ENCODE data around the gene CCDC117. TPM values are rescaled to one million over a fixed set of nuclear protein-coding genes. Genes with fewer than 3 reads are reported as not detected.
"Not testable (repeated sequence)": the region's sequence is repeated elsewhere in the genome, so short reads cannot be mapped to it uniquely, and the experiment has no call there.

The CCDC117 gene
- polyA plus RNA-seq, 3 donors from 2014 or later, result 13.7 to 21.4 (median 14.7) TPM

- H3K27me3 Mint-ChIP-seq (ENCODE audit: low read depth in 3 of 3), result peaks cover 15 to 30% (median 27%) of the 10 kb centered on the region in 3 donors
- H3K4me3 Mint-ChIP-seq, result peak within 1 kb of the TSS; percentile 90 to 99 (median 98)
- peak within 1 kb of the TSS; percentile 95 to 100 (median 100) for H3K27ac Mint-ChIP-seq
- peaks cover 53 to 59% of the 10 kb centered on the region in 2 donors for H3K4me1 Mint-ChIP-seq
- no peaks in the 10 kb centered on the region for H3K9me3 Mint-ChIP-seq
- H3K36me3 Mint-ChIP-seq, result peaks cover 25 to 40% (median 35%) of the 10 kb centered on the region in 3 donors
- peak; percentile 94 to 95 (median 94) for DNase-seq
Measured at GRCh38 chr22:28800308-28801041, 28.0 kb downstream of the CCDC117 start, which contains the start of gene XBP1. TSS of gene XBP1 (minus strand) at chr22:28800569.

- Mint-ChIP-seq H3K27ac (peak overlapping the region; percentile 94 to 100 (median 95)), H3K4me3 (peak overlapping the region; percentile 89 to 99 (median 96)), H3K27me3 (ENCODE audit: low read depth in 3 of 3) (peaks cover 15 to 29% (median 27%) of the 10 kb centered on the region in 3 donors), H3K36me3 (peaks cover 17 to 25% (median 25%) of the 10 kb centered on the region in 3 donors), H3K9me3 (no peaks in the 10 kb centered on the region), H3K4me1 (peaks cover 40 to 49% of the 10 kb centered on the region in 2 donors)
- no peak for DNase-seq
Measured at GRCh38 chr22:28801845-28802594, 29.5 kb downstream of the CCDC117 start.

DNA sequence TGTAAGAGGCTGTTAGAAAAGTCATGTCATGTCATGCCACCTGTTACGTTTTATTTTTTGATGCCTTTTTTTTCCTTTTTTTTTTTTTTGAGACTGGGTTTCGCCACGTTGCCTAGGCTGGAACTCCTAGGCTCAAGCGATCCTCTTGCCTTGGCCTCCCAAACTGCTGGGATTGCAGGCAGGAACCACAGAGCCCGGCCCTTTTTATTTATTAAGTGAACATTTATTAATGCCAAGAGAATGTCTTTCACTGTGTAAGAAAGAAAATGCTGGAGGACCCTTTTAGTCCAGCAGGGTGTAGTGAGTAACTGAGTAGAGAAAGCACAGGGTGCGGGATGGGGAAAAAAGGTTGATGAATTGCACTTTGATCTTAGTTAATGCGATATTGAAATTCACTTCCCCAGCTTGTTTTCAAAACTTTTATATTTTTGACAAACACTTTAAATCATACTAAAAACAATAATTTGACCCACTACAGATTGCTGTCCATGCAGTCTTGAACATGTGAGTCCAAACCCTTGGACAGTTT, 30.2 kb downstream of the CCDC117 start:
- H3K27me3 Mint-ChIP-seq (ENCODE audit: low read depth in 3 of 3), result peaks cover 15 to 29% (median 27%) of the 10 kb centered on the region in 3 donors
- no peak for DNase-seq
- peaks cover 37 to 46% of the 10 kb centered on the region in 2 donors for H3K4me1 Mint-ChIP-seq
- H3K27ac Mint-ChIP-seq, result peak overlapping the region; percentile 94 to 100 (median 95)
- H3K9me3 Mint-ChIP-seq, result no peaks in the 10 kb centered on the region
- H3K4me3 Mint-ChIP-seq, result peak overlapping the region; percentile 89 to 99 (median 96)
- H3K36me3 Mint-ChIP-seq, result peaks cover 15 to 24% (median 22%) of the 10 kb centered on the region in 3 donors

DNA sequence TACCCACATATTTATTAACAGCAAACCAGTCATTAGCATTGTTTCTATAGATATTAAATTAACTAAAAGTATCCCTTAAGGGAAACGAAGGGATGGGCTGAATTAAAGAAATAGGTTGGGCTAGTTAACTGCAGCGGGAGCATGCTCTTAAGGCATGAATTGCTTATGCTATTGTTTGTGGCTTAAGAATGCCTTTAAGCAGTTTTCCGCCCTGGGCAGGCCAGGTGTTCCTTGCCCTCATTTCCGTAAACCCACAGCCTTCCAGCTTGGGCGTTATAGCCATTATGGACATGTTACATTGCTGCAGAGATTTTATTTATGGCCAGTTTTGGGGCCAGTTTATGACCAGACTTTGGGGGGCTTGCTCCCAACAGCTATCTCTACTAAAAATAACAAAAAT, 32.9 kb downstream of the CCDC117 start:
- not testable (repeated sequence) for H3K9me3 Mint-ChIP-seq, DNase-seq, H3K4me3 Mint-ChIP-seq
- Mint-ChIP-seq H3K36me3 (peaks cover 6 to 13% (median 9%) of the 10 kb centered on the region in 3 donors), H3K4me1 (peaks cover 47 to 54% of the 10 kb centered on the region in 2 donors), H3K27me3 (ENCODE audit: low read depth in 3 of 3) (peaks cover 6 to 17% (median 15%) of the 10 kb centered on the region in 3 donors), H3K27ac (peak overlapping the region in 5 of 6 donors; percentile 17 to 72 (median 30))

- Mint-ChIP-seq H3K4me3 (peak overlapping the region; percentile 15 to 55 (median 33)), H3K27me3 (ENCODE audit: low read depth in 3 of 3) (peaks cover 0 to 13% (median 13%) of the 10 kb centered on the region in 3 donors), H3K4me1 (peaks cover 58 to 70% of the 10 kb centered on the region in 2 donors), H3K27ac (peak overlapping the region; percentile 35 to 79 (median 74)), H3K9me3 (no peaks in the 10 kb centered on the region), H3K36me3 (peaks cover 6 to 13% (median 9%) of the 10 kb centered on the region in 3 donors)
- no peak for DNase-seq
Measured at GRCh38 chr22:28808716-28809355, 36.3 kb downstream of the CCDC117 start.

DNA sequence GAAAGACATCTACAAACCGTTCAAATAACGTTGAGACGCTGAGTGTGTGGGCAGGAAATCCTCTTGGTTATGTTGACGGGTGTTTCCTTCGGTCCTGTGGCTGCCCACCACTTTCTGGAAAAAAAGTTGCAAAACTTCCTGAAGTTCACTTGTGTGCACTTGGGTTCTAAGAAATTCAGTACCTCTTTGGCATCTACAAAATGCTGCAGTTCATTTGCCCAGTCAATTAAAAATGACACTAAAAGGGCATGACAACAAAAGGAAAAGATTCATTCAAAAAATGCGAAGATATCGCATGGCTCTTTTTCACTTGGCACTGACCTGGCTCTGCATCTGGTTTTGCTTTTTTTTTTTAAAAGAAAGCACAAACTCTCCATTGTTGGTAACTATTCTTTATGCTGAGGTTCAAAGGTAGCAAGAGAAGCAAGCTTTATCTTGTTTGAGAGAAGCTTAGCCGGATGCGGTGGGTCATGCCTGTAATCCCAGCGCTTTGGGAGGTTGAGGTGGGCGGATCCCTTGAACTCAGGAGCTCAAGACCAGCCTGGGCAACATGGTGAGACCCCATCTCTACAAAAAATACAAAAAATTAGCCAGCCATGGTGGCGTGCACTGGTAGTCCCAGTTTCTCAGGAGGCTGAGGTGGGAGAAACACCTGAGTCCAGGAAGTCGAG, 38.5 kb downstream of the CCDC117 start:
- Mint-ChIP-seq H3K36me3 (peaks cover 13 to 19% (median 17%) of the 10 kb centered on the region in 3 donors), H3K4me3 (peak overlapping the region; percentile 78 to 89 (median 87)), H3K27ac (peak overlapping the region; percentile 87 to 97 (median 90)), H3K4me1 (peaks cover 77 to 84% of the 10 kb centered on the region in 2 donors), H3K9me3 (no peaks in the 10 kb centered on the region), H3K27me3 (ENCODE audit: low read depth in 3 of 3) (peaks cover 0 to 13% (median 13%) of the 10 kb centered on the region in 3 donors)
- DNase-seq, result peak; percentile 78 to 82 (median 79)

- Mint-ChIP-seq H3K9me3 (no peaks in the 10 kb centered on the region), H3K27me3 (ENCODE audit: low read depth in 3 of 3) (peaks cover 0 to 13% (median 13%) of the 10 kb centered on the region in 3 donors), H3K4me1 (peaks cover 83 to 90% of the 10 kb centered on the region in 2 donors), H3K27ac (peak overlapping the region; percentile 87 to 97 (median 90)), H3K4me3 (peak overlapping the region; percentile 78 to 89 (median 87)), H3K36me3 (peaks cover 13 to 20% (median 19%) of the 10 kb centered on the region in 3 donors)
- no peak for DNase-seq
Measured at GRCh38 chr22:28812516-28812915, 40.0 kb downstream of the CCDC117 start.

GRCh38 chr22:28813772-28814518, 41.5 kb downstream of the CCDC117 start:
- Mint-ChIP-seq H3K27ac (peak overlapping the region; percentile 88 to 97 (median 90)), H3K4me3 (peak overlapping the region; percentile 65 to 89 (median 77)), H3K9me3 (no peaks in the 10 kb centered on the region), H3K27me3 (ENCODE audit: low read depth in 3 of 3) (peaks cover 0 to 19% (median 18%) of the 10 kb centered on the region in 3 donors), H3K4me1 (peaks cover 89 to 92% of the 10 kb centered on the region in 2 donors), H3K36me3 (peaks cover 11 to 17% (median 12%) of the 10 kb centered on the region in 3 donors)
- DNase-seq, result no peak

- peak overlapping the region; percentile 65 to 83 (median 75) for H3K4me3 Mint-ChIP-seq
- H3K9me3 Mint-ChIP-seq, result no peaks in the 10 kb centered on the region
- peaks cover 7 to 12% (median 11%) of the 10 kb centered on the region in 3 donors for H3K36me3 Mint-ChIP-seq
- H3K4me1 Mint-ChIP-seq, result peaks cover 88 to 91% of the 10 kb centered on the region in 2 donors
- H3K27ac Mint-ChIP-seq, result peak overlapping the region; percentile 88 to 97 (median 90)
- peak in 1 of 3 donors; percentile 33 for DNase-seq
- H3K27me3 Mint-ChIP-seq (ENCODE audit: low read depth in 3 of 3), result peaks cover 0 to 20% (median 19%) of the 10 kb centered on the region in 3 donors
Measured at GRCh38 chr22:28815111-28815510, 42.6 kb downstream of the CCDC117 start.

- Mint-ChIP-seq H3K36me3 (peaks cover 7 to 12% (median 11%) of the 10 kb centered on the region in 3 donors), H3K4me3 (peak overlapping the region; percentile 65 to 83 (median 75)), H3K27ac (peak overlapping the region; percentile 88 to 97 (median 90)), H3K4me1 (peaks cover 83 to 85% of the 10 kb centered on the region in 2 donors), H3K27me3 (ENCODE audit: low read depth in 3 of 3) (peaks cover 0 to 15% (median 13%) of the 10 kb centered on the region in 3 donors), H3K9me3 (no peaks in the 10 kb centered on the region)
- DNase-seq, result no peak
Measured at GRCh38 chr22:28815729-28816128, 43.2 kb downstream of the CCDC117 start.

GRCh38 chr22:28817064-28817463, 44.6 kb downstream of the CCDC117 start:
- no peak for DNase-seq
- Mint-ChIP-seq H3K4me1 (peaks cover 80% of the 10 kb centered on the region in 2 donors), H3K9me3 (no peaks in the 10 kb centered on the region), H3K27me3 (ENCODE audit: low read depth in 3 of 3) (peaks cover 0 to 9% (median 6%) of the 10 kb centered on the region in 3 donors), H3K27ac (peak overlapping the region in 3 of 6 donors; percentile 34 to 65 (median 53)), H3K4me3 (peak overlapping the region in 1 of 5 donors; percentile 38), H3K36me3 (peaks cover 7 to 19% (median 11%) of the 10 kb centered on the region in 3 donors)

Data from immature natural killer cell (primary cell).